GM21390 (cell line): ENCODE measurements around the gene BCR.

Experiments
- ATAC-seq: cut with Tn5 transposase; IDR thresholded peaks from one replicate; pipeline ENCODE4 v1.9.1; 2021; ENCODE audit not compliant: unreplicated experiment

Gene BCR

DNA sequence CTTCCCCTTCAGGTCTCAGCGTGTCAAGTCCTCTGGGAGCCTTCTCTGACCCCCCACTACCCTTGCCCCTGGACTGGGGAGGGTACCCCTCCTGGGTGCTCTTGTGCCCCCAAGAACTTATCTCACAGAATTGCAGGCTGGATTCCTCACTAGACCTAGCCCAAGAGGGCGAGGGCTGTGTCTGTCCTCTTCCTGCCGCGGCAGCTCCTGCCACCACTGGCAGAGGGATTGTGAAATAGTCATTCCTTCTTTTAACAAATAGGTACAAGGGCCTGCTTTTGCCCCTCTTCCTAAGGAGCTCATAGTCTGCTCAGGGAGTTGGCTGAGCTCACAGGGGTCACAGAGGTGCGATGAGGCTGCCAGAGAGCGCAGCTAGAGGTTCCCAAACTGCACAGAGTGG is 29.5 kb upstream of the BCR start:
- ATAC-seq: no peak

- no peak for ATAC-seq
Measured at GRCh38 chr22:23151827-23152226, 28.5 kb upstream of the BCR start.

DNA sequence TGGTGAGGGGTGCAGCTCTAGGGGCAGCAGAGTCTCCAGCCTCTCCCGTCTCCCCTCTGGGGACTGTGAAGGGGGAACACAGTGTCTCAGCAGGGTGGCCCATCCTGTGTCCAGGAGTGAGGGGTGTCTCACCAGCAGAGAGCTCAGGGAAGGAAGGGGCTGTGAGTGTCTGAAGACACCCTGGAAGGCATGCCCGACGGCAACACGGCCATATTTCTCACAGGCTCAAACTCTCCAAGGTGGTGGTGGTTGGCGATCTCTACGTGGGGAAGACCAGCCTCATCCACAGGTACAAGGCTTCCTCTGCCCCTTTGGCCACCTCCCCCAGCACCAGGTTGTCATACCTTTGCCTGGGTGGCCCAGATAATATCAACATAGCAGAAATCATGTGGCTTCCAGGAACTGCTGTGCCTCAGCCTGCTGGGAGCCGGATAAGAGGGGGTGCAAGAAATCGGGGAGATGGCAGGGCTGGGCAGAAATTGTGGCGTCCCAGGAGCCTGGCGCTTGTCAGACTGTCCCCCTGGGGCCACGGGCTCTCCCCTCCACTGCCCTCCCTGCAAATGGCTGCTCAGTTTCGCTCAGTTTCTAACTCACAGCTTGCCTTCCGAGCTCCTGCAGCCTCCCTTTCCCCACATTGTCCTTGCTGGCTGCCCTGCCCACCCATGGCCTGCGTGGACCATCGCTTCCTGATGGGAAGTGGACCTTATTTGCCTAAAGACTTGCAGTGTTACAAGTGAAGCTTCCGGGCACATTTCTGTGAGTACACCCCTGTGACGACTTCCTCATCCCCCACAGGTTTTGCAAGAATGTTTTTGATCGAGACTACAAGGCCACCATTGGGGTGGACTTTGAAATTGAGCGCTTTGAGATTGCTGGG is 27.8 kb upstream of the BCR start:
- no peak for ATAC-seq

- ATAC-seq: no peak
Measured at GRCh38 chr22:23153994-23154393, 26.3 kb upstream of the BCR start.

GRCh38 chr22:23154461-23154860 is 25.8 kb upstream of the BCR start:
- ATAC-seq: no peak

- ATAC-seq: no peak
Measured at GRCh38 chr22:23155143-23155542, 25.2 kb upstream of the BCR start.

GRCh38 chr22:23155831-23156230 is 24.5 kb upstream of the BCR start:
- ATAC-seq: no peak

DNA sequence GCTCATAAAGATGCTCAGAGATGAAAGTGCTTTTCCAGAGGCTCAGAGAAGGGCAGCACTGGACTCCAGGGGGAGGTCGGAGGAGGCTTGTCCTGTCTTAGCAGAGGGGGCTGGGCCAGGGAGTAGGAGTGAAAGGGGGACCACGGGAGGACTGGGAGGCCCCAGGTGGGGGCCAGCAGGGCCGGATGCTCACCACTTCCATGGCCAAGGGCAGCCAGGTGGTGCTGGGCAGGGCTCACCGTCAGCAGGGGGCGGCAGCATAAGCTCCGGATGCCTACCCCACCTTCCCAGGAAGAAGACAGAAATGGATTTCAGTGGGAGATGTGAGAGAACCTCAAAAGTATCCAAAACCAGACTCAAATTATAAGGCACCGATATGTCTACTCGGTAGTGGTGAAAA is 24.0 kb upstream of the BCR start:
- ATAC-seq: no peak

GRCh38 chr22:23157560-23158515 is 22.5 kb upstream of the BCR start:
- ATAC-seq: no peak

- no peak for ATAC-seq
Measured at GRCh38 chr22:23158516-23159290, 21.6 kb upstream of the BCR start.

- no peak for ATAC-seq
Measured at GRCh38 chr22:23159291-23159630, 21.0 kb upstream of the BCR start.

DNA sequence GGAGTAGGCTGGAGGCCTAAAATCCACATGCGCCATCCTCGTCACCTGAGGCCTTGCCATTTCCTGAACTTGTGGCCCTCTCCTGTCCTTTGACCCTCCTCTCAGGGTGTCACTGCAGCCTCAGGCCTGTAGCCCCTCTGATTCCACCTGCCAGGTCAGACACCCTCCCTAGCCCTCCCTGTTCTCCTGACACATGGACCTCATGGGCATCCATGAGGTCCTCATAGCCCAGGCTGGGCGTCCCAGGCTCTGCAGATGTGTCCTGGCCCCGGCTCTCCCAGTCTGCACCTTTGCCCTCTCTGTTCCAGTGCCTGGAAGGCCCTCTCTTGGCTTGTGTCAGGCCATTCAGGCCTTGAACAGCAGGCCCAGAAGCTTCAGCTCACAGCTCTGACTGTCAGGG is 19.3 kb upstream of the BCR start:
- ATAC-seq: no peak

GRCh38 chr22:23161574-23161973 is 18.7 kb upstream of the BCR start:
- no peak for ATAC-seq

DNA sequence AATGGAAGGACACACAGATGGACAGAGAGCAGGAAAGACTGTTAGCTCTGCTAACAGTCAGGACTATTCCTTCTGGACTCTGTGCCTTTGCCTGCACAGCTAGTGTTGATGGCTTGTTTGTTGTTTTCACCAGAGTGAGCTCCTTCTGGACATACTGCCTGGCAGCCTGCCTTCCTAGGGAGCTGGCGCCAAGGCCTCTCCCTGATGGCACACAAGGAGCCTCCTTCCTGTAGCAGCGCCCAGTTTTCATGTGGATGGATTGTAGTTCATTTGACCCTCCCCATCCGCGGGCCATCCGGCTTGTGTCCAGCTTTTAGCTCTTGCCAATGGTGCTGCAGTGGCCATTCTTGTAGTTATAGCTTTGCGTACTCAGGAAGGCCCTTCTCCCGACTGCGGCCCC is 16.6 kb upstream of the BCR start:
- ATAC-seq: no peak

DNA sequence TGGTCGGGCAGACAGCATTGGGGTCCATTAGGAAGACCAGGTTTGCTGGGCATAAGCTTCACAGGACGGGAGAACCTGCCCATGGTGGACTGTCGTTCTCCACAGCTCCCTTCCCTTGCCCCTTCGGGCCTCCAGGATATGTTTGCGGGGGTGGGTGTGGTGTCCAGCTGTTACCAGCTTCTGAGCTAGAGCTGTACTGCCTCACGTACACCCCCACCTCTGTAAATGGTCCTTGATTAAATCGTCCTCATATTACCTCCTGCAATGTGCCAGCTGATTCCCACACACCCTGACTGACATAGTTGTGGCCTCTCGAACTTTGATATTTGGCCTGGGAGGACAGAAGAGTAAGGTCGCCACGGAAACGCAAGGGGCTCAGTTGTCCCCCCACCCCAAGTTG is 16.2 kb upstream of the BCR start:
- no peak for ATAC-seq

DNA sequence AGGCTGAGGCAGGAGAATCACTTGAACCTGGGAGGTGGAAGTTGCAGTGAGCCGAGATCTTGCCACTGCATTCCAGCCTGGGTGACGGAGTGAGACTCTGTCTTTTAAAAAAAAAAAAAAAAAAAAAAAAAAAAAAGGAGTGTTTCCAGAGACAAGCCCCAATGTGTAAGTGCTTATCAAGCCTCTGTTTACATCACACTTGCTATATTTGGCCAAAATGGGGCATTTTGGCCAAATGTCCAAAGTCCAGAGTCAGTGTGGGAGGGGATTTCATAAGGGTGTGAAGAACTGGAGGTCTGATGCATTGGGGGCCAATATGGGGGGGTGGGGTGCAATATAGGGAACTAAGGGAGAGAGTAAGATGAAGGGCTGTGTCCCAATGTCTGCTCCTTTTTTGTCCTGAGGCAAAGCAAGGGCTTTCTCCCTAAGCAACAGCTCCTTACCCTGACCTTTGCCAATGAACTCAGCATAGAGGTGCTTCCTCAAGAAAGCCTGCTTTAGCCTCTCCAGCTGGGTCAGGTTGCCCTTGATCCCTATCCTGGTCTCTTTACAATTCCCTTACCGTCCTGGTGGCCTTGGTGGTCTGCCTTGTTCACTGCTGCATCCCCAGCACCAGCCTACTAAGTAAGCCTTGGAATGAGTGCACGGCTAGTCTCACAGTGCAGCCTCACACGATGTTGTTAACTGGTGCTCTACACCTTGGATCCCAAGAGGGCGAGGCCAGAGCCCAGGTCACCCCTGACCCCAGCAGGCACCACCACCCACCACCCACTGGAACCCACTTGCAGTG is 14.1 kb upstream of the BCR start:
- ATAC-seq: no peak

DNA sequence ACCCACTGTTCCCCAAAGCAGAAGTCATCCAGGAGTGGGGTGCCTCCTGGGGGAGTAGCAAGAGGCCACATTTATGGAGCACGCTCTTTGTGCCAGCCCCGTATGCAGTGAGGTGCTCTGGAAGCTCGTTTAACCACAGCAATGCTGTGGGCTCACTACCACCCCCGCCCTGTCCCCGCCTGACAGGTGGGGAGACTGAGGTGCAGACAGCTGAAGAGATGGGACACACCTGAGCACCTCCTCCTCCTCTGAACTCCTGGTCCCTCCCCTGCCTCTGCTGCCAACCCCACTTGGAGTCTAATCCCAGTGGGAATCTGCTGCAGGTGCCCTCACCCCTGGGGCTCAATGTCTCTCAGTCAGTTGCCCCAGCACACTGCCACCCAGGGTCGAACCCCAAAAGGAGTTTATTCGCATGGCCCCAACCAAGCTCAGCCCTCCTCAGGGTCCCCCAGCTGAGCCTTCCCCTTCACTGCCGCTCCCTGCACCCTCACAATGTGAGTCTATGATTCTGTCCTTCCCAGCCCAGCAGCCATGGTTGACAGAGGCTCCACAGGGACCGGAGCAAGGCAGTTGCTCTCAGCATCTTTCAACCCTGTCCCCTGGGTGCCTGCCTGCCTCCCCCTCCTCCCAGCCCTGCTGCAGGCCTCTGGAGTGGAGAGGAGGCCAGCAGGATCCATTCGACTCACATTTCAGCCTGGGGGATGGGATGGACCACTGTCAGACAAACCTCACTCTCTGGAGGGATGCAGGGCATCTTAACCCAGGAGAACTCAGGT is 13.3 kb upstream of the BCR start:
- no peak for ATAC-seq

- no peak for ATAC-seq
Measured at GRCh38 chr22:23168391-23169042, 11.8 kb upstream of the BCR start.

DNA sequence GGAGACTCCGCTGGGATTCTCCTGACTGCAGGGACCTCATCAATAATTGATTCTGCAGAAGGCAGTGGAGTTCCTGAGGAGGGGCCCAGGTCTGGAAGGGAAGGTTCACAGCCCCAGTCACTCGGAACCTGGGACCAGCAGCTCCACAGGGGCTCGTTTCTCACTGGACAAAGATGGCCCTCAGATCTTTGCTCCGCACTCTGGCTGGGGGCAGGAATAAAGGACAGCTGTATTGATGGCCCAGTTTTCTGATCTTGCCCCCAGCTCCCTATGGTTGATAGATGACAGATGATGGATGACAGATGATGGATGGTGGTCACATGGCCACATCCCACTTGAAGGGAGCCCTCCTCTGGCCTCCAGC is 11.3 kb upstream of the BCR start:
- ATAC-seq: no peak
